HG02943 (cell line): ENCODE results near the gene SHKBP1.

Experiments
- ATAC-seq: cut with Tn5 transposase; IDR thresholded peaks from one replicate; pipeline ENCODE4 v1.9.1; 2021; ENCODE audit warnings: mild to moderate bottlenecking, low read depth, moderate library complexity; ENCODE audit not compliant: unreplicated experiment

The SHKBP1 gene

DNA sequence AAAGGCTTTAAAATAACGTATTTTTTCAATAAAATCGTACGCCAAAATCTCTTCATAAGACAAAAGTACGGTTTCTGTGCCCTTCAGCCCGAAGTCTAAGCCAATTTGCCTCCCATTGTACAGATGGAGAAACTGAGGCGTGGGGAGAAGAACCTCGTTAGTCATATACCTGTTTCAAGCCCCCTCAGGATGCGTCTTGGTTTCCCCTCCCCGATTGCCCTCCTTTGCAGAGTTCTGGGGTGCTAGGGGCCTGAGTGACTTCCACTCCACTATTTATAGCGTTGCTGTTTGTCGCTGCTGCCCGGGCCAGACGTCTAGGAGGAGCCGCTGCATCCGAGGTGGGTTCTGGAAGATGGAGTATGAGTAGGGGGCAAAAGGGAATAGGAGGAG lies 22.2 kb downstream of the SHKBP1 start:
- ATAC-seq: no peak

DNA sequence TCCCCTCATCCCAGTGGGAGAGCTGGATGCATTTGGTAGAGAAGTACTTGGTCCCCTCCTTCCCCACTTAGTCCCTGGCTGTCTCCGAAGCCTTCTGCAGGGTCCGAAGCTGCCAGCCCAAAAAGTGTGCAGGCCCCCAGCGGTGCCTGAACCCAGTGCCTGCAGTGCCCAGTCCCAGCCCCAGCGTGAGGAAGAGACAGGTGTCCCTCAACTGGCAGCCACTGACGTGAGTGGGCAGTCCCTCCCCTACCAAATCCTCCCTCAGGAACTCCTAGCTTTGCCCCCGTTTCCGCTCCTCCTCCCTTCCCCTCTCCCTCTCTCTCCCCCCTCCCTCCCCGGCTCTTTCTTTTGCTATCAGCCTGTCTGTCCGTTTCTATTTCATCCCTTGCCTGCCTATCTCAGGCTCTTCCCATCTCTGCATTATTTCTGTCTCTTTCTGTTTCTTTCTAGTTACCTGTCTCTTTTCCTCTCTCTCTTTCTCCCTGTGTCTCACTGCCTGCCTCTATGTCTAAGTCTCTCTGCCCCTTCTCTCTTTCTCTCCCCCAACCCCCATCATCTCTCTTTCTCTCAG lies 22.7 kb downstream of the SHKBP1 start:
- no peak for ATAC-seq

DNA sequence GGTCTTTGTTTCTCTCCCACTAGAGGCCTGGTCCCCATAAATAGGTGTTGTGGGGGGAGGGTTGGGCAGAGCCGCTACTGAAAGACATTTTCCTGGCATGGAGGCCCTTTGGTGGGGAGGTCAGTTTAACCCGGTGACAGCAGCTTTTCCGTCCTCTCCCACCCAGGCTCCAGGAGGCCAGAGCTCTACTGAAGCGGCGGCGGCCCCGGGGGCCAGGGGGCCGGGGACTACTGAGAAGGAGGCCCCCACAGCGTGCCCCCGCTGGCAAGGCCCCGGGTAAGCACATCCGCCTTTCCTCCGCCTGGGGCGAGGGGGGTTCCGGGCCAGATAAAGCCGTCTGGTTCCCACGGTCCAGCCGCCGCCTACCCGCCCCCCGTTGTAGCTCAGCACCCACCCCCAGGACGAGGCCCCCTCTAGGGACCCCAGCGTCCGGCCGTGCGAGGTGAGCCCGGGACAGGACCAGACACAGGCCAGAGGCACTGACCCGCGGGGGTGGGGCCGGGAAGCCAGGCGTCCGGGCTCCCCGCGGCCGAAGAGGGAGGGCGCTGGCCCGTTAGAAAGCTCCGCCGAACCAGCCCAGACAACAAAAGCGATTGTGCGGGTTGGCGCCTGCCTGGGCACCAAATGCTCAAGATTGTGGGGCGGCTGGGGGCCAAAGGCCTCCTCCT lies 23.4 kb downstream of the SHKBP1 start:
- ATAC-seq: no peak

DNA sequence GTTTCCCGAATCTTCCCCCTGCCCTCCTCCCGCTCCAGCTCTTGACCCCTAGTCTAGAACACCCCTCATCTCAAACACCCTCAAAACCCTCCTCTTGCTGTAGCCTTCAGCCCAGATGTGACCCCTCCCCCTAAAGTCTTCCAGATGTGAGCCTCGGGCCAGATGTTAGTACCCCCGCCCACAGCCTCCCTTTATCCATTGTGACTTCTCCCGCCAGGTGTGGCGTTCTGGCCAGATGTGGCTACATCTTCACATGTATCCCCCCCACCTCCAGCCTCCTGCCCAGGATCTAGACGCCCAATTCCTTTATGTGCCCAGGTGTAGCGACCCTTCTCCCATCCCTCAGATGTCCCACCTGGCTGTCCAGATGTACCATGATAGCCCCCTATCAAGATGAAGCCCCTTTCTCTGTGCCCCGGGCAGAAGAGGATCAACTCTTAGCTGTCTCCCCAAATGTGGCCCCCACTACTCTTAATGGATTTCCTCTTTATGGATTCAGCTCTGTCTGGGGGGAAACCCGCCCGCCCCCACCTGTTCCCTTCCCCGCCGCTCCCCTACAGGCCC lies 24.0 kb downstream of the SHKBP1 start:
- ATAC-seq: no peak

GRCh38 chr19:40601134-40601974 lies 24.7 kb downstream of the SHKBP1 start, which contains the start of gene LTBP4:
LTBP4 (plus strand) TSS chr19:40601369; CDS start chr19:40601388, 19 bp downstream.
- no peak for ATAC-seq

DNA sequence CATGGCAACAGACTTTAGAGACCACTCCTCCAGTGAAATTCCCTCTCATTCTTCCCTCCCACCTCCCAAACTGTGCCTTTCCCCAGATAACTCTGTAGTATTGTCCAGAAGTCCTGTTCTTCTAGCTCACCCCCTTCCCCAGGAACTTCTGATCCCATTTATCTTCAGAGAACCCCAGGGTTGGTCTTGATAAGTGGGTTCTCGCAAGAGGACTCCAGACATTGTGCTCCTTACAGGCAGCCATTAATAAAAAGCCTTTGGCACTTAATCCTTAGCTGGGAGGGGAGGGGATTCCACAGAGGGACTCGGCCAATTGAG lies 26.4 kb downstream of the SHKBP1 start:
- ATAC-seq: no peak

DNA sequence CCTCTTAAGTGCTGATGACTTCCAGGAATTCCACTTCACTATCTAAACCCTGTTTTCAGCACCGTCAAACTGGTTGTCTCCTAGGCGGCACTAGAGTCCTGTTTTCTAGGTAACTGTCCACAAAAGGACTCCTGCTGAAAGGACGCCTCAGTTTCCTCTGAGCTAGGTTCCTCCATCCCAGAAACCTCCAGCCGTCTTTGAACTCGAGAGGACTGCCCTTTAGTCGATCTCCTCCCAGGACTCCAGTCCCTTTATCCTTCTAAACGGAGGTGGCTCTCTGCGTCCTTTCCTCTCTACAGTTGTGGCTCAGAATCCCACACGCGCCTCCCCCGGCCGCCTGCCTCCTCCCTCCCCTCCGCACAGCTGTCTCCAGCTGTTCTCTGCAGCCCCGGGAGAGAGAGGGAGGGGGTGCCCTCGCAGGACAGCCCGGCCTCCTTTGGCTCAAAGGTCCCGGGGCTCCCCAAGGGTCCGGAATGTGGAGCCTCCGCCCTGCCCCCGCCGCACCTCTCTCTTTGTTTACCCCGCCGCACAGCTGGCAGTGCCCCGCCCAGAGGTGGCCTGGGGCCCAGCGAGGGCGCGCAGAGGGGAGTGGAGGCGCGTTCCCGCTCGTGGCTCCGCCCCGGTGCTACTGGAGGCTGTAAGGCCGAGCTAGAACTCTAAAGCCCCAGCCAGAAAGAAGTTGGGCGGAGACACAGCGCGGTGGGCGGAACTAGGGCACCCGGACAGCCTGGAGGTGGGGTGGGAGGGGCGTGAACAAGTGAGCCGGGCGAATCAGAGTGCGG lies 26.9 kb downstream of the SHKBP1 start:
- ATAC-seq: peak; percentile 51

GRCh38 chr19:40604171-40604646 lies 27.5 kb downstream of the SHKBP1 start:
- ATAC-seq: no peak

- ATAC-seq: no peak
Observed at GRCh38 chr19:40604647-40605215, 28.1 kb downstream of the SHKBP1 start.

- no peak for ATAC-seq
Observed at GRCh38 chr19:40605216-40605971, 28.7 kb downstream of the SHKBP1 start.

DNA sequence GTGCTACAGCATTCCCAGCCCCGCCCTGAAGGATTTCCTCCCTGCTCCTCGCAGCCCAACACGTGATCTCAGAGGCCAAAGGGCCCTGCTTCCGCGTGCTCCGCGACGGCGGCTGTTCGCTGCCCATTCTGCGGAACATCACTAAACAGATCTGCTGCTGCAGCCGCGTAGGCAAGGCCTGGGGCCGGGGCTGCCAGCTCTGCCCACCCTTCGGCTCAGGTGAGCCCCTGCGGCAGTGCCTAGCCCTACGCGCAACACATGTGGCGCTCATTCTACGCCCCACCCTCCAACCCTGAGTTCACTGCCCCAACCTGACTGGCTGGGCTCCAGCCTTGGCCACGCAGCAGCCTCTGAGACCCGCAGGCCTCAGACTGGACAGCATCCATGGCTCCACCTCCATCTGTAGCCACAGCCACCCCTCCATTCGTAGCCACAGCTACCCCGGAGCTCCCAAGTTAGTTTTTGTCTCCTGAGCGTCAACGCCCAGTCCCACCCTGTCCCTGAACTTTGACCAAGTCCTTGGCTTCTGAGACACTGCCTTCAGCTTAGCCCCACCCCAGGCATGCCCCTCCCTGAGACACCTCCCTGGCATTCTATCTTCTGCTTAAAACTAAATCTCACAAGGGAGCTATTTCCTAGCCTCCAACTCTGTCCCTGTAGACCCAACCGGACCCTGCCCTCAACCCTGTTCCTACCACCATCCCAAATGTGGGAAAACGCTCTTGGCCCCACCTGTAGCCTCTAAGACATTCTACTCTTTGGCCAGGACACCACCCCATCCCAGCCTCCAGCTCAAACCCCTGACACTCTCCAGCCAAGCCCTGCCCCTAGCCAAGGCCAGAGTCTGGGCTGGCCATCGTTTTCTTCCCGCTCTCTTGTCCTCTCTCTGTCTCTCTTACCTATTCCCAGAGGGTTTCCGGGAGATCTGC lies 30.9 kb downstream of the SHKBP1 start:
- ATAC-seq: no peak

GRCh38 chr19:40608240-40608621 lies 31.6 kb downstream of the SHKBP1 start:
- no peak for ATAC-seq

DNA sequence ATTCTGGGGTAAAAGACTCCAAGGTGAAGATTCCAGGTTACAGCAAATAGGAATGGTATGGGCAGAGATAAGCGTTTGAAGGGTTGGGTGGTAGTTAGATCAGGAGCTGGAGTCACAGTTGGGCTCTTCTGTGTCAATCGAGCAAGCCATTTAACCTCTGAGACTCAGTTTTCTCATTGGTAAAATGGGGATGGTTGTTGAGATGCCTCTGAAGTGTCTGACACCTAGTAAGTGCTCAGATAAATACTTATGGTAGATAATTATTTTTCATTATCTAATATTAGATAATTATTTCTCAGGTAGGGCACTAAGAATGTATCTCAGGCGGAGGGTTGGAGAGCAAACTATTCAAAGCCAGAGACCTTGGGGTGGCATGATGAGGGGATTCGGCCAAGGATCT lies 32.3 kb downstream of the SHKBP1 start:
- ATAC-seq: no peak

DNA sequence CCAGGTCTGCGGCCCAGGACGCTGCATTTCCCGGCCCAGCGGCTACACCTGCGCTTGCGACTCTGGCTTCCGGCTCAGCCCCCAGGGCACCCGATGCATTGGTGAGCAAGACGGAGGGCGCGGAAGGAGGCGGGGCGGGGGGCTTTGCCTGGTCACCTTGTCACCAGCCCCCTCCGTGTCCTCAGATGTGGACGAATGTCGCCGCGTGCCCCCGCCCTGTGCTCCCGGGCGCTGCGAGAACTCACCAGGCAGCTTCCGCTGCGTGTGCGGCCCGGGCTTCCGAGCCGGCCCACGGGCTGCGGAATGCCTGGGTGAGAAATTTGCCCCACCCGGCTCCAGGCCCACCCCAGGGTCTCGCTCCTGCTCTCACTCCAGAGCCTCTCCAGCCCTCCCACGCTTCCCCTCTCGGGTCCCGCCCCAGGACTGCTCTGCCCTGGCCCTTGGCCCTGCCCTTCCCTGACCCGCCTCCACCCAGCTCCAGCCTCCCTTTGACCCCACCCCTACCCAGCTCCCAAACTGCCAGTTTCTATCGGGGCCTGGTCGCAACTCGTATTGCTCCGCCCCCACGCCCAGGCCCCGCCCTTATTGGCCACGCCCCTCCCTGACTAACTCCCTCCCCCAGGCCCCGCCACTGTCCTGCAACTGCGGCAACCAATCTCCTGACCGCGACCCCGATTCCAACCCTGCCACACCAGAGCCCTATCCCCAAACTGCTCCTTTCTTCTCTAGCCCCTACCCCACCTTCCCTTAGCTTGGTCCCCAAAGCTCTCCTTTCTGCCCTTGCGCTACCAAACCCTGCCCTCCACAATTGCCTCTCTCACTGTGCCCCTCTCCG lies 33.1 kb downstream of the SHKBP1 start:
- peak; percentile 35 for ATAC-seq

DNA sequence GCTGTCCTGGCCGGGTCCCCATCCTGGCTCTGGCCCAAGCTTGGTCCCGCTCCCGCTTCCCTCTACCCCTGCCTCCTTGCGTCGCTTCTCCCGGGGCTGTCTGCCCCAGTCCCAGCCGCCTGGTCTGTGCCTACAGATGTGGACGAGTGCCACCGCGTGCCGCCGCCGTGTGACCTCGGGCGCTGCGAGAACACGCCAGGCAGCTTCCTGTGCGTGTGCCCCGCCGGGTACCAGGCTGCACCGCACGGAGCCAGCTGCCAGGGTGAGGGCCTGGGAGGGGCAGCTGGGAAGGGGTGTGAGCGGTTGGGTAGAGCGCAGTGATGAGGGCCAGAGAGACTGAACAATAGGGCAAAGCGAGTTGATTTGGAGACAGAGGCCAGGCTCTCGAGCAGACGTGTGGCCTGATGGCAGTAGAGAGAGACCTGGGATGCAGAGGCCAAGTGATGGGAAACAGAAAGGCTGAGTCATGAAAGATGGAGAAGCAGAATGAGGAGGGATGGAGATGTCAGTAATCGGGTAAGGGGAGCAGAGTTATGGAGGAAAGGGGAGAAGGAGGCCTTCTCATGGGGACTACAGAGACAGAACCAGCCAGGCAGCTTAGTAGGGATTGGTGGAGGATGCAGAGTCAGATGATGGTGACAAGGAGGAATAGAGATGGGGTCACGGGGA lies 33.9 kb downstream of the SHKBP1 start:
- peak; percentile 1 for ATAC-seq

DNA sequence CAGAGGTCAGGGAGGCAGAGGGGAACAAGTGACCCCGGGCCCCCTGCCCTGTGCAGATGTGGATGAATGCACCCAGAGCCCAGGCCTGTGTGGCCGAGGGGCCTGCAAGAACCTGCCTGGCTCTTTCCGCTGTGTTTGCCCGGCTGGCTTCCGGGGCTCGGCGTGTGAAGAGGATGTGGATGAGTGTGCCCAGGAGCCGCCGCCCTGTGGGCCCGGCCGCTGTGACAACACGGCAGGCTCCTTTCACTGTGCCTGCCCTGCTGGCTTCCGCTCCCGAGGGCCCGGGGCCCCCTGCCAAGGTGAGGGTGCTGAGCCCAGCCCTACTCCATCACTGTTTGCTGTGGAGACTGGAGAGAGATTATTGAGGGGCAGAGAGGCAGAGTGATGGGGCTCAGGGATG lies 34.4 kb downstream of the SHKBP1 start:
- ATAC-seq: no peak
